Measurements from ENCODE around the gene RARRES2. TPM values are rescaled to one million over a fixed set of nuclear protein-coding genes. Genes with fewer than 3 reads are reported as not detected.
A peak's percentile ranks its signal among the peaks of the same experiment; 100 is the strongest.

The RARRES2 gene
- total RNA-seq, 2 experiments from 2014 or later = not detected

GRCh38 chr7:150365194-150365593, 23.8 kb upstream of the RARRES2 start:
- ChIA-PET POLR2A (interaction anchor here (1.7 to 7.1 kb wide), 3 partner anchors 8 to 39 kb away, joined by 5 to 76 read pairs (median 10); a partner anchor contains a TSS), CTCF (interaction anchor here (0.6 to 4.8 kb wide), 2 partner anchors 24 to 40 kb away, joined by 4 to 20 read pairs; a partner anchor contains a TSS)
- H3K4me3 ChIP-seq (ENCODE audit: low read length) = no peak overlapping the region
- H3K4me1 Mint-ChIP-seq (ENCODE audit: low read depth) = peaks cover 60% of the 10 kb centered on the region
- peaks cover 18% of the 10 kb centered on the region for H3K36me3 Mint-ChIP-seq (ENCODE audit: low read depth)
- H3K4me1 ChIP-seq (ENCODE audit: insufficient read depth, low read length) = peaks cover 33% of the 10 kb centered on the region
- H3K27ac ChIP-seq (ENCODE audit: low read depth in 1 of 2, low read length in 2 of 2) = no peak overlapping the region
- H3K27me3 Mint-ChIP-seq = no peaks in the 10 kb centered on the region
- H3K9me3 Mint-ChIP-seq = no peaks in the 10 kb centered on the region
- no peak for ATAC-seq (ENCODE audit: poor library complexity)
- H3K9me3 ChIP-seq (ENCODE audit: control insufficient read depth in 1 of 2, insufficient read depth in 1 of 2, low read length in 2 of 2) = no peaks in the 10 kb centered on the region
- no peaks in the 10 kb centered on the region for H3K27me3 ChIP-seq (ENCODE audit: control insufficient read depth in 1 of 2, insufficient read depth in 2 of 2, low read length in 2 of 2)
- no peak overlapping the region for H3K4me3 Mint-ChIP-seq
- DNase-seq = no peak
- intact Hi-C loops (cut with DNase I, micrococcal nuclease) = loop anchor here in 1 of 2 experiments (5.0 to 10.0 kb wide), 3 partner anchors 43 to 650 kb away; partner anchors contain the start of genes ACTR3C and LRRC61
- peak overlapping the region; percentile 96 for H3K27ac Mint-ChIP-seq
- no peak for TF ChIP-seq CTCF (IDR thresholded peaks at IDR 0.05)
- H3K36me3 ChIP-seq (ENCODE audit: insufficient read depth, low read length) = peaks cover 3% of the 10 kb centered on the region

GRCh38 chr7:150363872-150364271, 22.4 kb upstream of the RARRES2 start:
- DNase-seq (peak in 2 of 14 experiments; percentile 43 to 45), ATAC-seq (ENCODE audit: poor library complexity) (no peak)
- Histone ChIP-seq H3K4me1 (ENCODE audit: insufficient read depth, low read length) (peaks cover 30% of the 10 kb centered on the region), H3K9me3 (ENCODE audit: control insufficient read depth in 1 of 2, insufficient read depth in 1 of 2, low read length in 2 of 2) (no peaks in the 10 kb centered on the region), H3K27ac (ENCODE audit: low read depth in 1 of 2, low read length in 2 of 2) (no peak overlapping the region), H3K4me3 (ENCODE audit: low read length) (no peak overlapping the region), H3K27me3 (ENCODE audit: control insufficient read depth in 1 of 2, insufficient read depth in 2 of 2, low read length in 2 of 2) (no peaks in the 10 kb centered on the region), H3K36me3 (ENCODE audit: insufficient read depth, low read length) (no peaks in the 10 kb centered on the region)
- Mint-ChIP-seq H3K27ac (peak overlapping the region; percentile 18), H3K9me3 (no peaks in the 10 kb centered on the region), H3K36me3 (ENCODE audit: low read depth) (peaks cover 5% of the 10 kb centered on the region), H3K27me3 (no peaks in the 10 kb centered on the region), H3K4me1 (ENCODE audit: low read depth) (peaks cover 56% of the 10 kb centered on the region), H3K4me3 (no peak overlapping the region)
- ChIA-PET CTCF (no interaction called here), POLR2A (no interaction called here)
- intact Hi-C loops (cut with DNase I, micrococcal nuclease) = loop anchor here in 1 of 2 experiments (10.0 kb wide), 1 partner anchor 649 kb away; a partner anchor contains a TSS
- TF ChIP-seq CTCF (IDR thresholded peaks at IDR 0.05) = no peak

GRCh38 chr7:150363370-150363769, 21.9 kb upstream of the RARRES2 start:
- no peaks in the 10 kb centered on the region for H3K36me3 ChIP-seq (ENCODE audit: insufficient read depth, low read length)
- ATAC-seq (ENCODE audit: poor library complexity) = no peak
- no peak for DNase-seq
- H3K9me3 Mint-ChIP-seq = no peaks in the 10 kb centered on the region
- POLR2A ChIA-PET = no interaction called here
- no peaks in the 10 kb centered on the region for H3K27me3 Mint-ChIP-seq
- CTCF ChIA-PET = no interaction called here
- H3K36me3 Mint-ChIP-seq (ENCODE audit: low read depth) = peaks cover 4% of the 10 kb centered on the region
- no peak overlapping the region for H3K4me3 ChIP-seq (ENCODE audit: low read length)
- no peaks in the 10 kb centered on the region for H3K9me3 ChIP-seq (ENCODE audit: control insufficient read depth in 1 of 2, insufficient read depth in 1 of 2, low read length in 2 of 2)
- H3K4me1 Mint-ChIP-seq (ENCODE audit: low read depth) = peaks cover 61% of the 10 kb centered on the region
- H3K27ac ChIP-seq (ENCODE audit: low read depth in 1 of 2, low read length in 2 of 2) = no peak overlapping the region
- H3K4me3 Mint-ChIP-seq = no peak overlapping the region
- TF ChIP-seq CTCF (IDR thresholded peaks at IDR 0.05) = no peak
- intact Hi-C loops (cut with DNase I, micrococcal nuclease) = loop anchor here in 1 of 2 experiments (10.0 kb wide), 1 partner anchor 649 kb away; a partner anchor contains a TSS
- no peaks in the 10 kb centered on the region for H3K27me3 ChIP-seq (ENCODE audit: control insufficient read depth in 1 of 2, insufficient read depth in 2 of 2, low read length in 2 of 2)
- H3K27ac Mint-ChIP-seq = no peak overlapping the region
- peaks cover 35% of the 10 kb centered on the region for H3K4me1 ChIP-seq (ENCODE audit: insufficient read depth, low read length)
